HG03108 (cell line): ENCODE data around the gene UBXN4.
A peak's percentile ranks its signal among the peaks of the same experiment; 100 is the strongest.
"Not testable (repeated sequence)": the region's sequence is repeated elsewhere in the genome, so short reads cannot be mapped to it uniquely, and the experiment has no call there.

Experiments used
- ATAC-seq: cut with Tn5 transposase; IDR thresholded peaks from one replicate; pipeline ENCODE4 v1.9.1; 2021; ENCODE audit warnings: moderate library complexity; ENCODE audit not compliant: unreplicated experiment

UBXN4 gene

GRCh38 chr2:135741395-135742324, at the start of gene UBXN4:
Gene UBXN4 (plus strand): TSS chr2:135741855. CDS start chr2:135741930, 75 bp downstream.
- peak; percentile 89 for ATAC-seq

- no peak for ATAC-seq
These were observed 46.9 kb upstream of the UBXN4 start for GRCh38 chr2:135694711-135695110.

- ATAC-seq, result no peak
These were observed 42.8 kb upstream of the UBXN4 start for GRCh38 chr2:135698838-135699237.

GRCh38 chr2:135701442-135701841, 40.2 kb upstream of the UBXN4 start:
- ATAC-seq, result no peak

GRCh38 chr2:135703300-135703699, 38.4 kb upstream of the UBXN4 start:
- ATAC-seq, result no peak

GRCh38 chr2:135704075-135704474, 37.6 kb upstream of the UBXN4 start:
- not testable (repeated sequence) for ATAC-seq

- no peak for ATAC-seq
These were observed 33.5 kb upstream of the UBXN4 start for GRCh38 chr2:135708159-135708558.

- ATAC-seq, result peak; percentile 70
These were observed 31.7 kb upstream of the UBXN4 start for GRCh38 chr2:135709992-135710391.

GRCh38 chr2:135715086-135715485, 26.6 kb upstream of the UBXN4 start:
- ATAC-seq, result not testable (repeated sequence)

- ATAC-seq, result no peak
These were observed 13.5 kb upstream of the UBXN4 start for GRCh38 chr2:135728064-135728743.

- ATAC-seq, result no peak
These were observed 9.1 kb upstream of the UBXN4 start for GRCh38 chr2:135732561-135732960.

GRCh38 chr2:135733045-135733444, 8.6 kb upstream of the UBXN4 start:
- ATAC-seq, result no peak

- no peak for ATAC-seq
These were observed 5.1 kb upstream of the UBXN4 start for GRCh38 chr2:135736546-135736945.

- no peak for ATAC-seq
These were observed 1.4 kb upstream of the UBXN4 start for GRCh38 chr2:135740206-135740605.

- no peak for ATAC-seq
These were observed 636 bp upstream of the UBXN4 start for GRCh38 chr2:135741043-135741394.

GRCh38 chr2:135742325-135742757, 686 bp downstream of the UBXN4 start:
- peak; percentile 10 for ATAC-seq

GRCh38 chr2:135743860-135744259, 2.2 kb downstream of the UBXN4 start:
- ATAC-seq, result no peak

GRCh38 chr2:135744760-135745314, 3.2 kb downstream of the UBXN4 start:
- no peak for ATAC-seq

GRCh38 chr2:135745545-135745944, 3.9 kb downstream of the UBXN4 start:
- no peak for ATAC-seq

GRCh38 chr2:135755573-135755972, 13.9 kb downstream of the UBXN4 start:
- ATAC-seq, result no peak

- no peak for ATAC-seq
These were observed 15.0 kb downstream of the UBXN4 start for GRCh38 chr2:135756692-135757091.

- ATAC-seq, result no peak
These were observed 20.4 kb downstream of the UBXN4 start for GRCh38 chr2:135762022-135762421.
